NCI-H2196 treated with DMSO at 0.1 percent for 48 hours (cell line): ENCODE measurements around the gene RAD52.
"Not testable (repeated sequence)": the region's sequence is repeated elsewhere in the genome, so short reads cannot be mapped to it uniquely, and the experiment has no call there.

Source experiments
- DNase-seq: peaks from one replicate; lab custom pipeline; 2025; ENCODE audit not compliant: unreplicated experiment; lab: John Stamatoyannopoulos, UW

The RAD52 gene

GRCh38 chr12:968545-968944 is 19.1 kb upstream of the RAD52 start:
- DNase-seq: no peak

- DNase-seq: no peak
Measured at GRCh38 chr12:967641-968040, 18.1 kb upstream of the RAD52 start.

- no peak for DNase-seq
Measured at GRCh38 chr12:966724-967123, 17.2 kb upstream of the RAD52 start.

- no peak for DNase-seq
Measured at GRCh38 chr12:958588-959123, 9.2 kb upstream of the RAD52 start.

GRCh38 chr12:955939-956338 is 6.4 kb upstream of the RAD52 start:
- no peak for DNase-seq

- DNase-seq: no peak
Measured at GRCh38 chr12:954741-955140, 5.2 kb upstream of the RAD52 start.

- no peak for DNase-seq
Measured at GRCh38 chr12:953776-954175, 4.3 kb upstream of the RAD52 start.

GRCh38 chr12:951176-951575 is 1.7 kb upstream of the RAD52 start:
- DNase-seq: no peak

GRCh38 chr12:948238-948637 is 1.3 kb downstream of the RAD52 start:
- no peak for DNase-seq

- DNase-seq: no peak
Measured at GRCh38 chr12:946631-947030, 2.9 kb downstream of the RAD52 start.

- no peak for DNase-seq
Measured at GRCh38 chr12:946212-946611, 3.3 kb downstream of the RAD52 start.

- DNase-seq: no peak
Measured at GRCh38 chr12:944211-944610, 5.3 kb downstream of the RAD52 start.

- no peak for DNase-seq
Measured at GRCh38 chr12:943051-943450, 6.4 kb downstream of the RAD52 start.

- DNase-seq: no peak
Measured at GRCh38 chr12:938810-939209, 10.7 kb downstream of the RAD52 start.

GRCh38 chr12:936377-937345 is 12.8 kb downstream of the RAD52 start:
- no peak for DNase-seq

- DNase-seq: not testable (repeated sequence)
Measured at GRCh38 chr12:935891-936290, 13.6 kb downstream of the RAD52 start.

GRCh38 chr12:931591-931990 is 17.9 kb downstream of the RAD52 start:
- DNase-seq: no peak

GRCh38 chr12:931060-931459 is 18.4 kb downstream of the RAD52 start:
- DNase-seq: no peak

- no peak for DNase-seq
Measured at GRCh38 chr12:926641-927040, 22.9 kb downstream of the RAD52 start.

GRCh38 chr12:922285-922684 is 27.2 kb downstream of the RAD52 start:
- DNase-seq: no peak

- no peak for DNase-seq
Measured at GRCh38 chr12:920676-921075, 28.8 kb downstream of the RAD52 start.

- no peak for DNase-seq
Measured at GRCh38 chr12:916712-917445, 32.6 kb downstream of the RAD52 start.
